Measurements from ENCODE around the gene INHBE. TPM values are rescaled to one million over a fixed set of nuclear protein-coding genes. Genes with fewer than 3 reads are reported as not detected.
"Not testable (repeated sequence)": the region's sequence is repeated elsewhere in the genome, so short reads cannot be mapped to it uniquely, and the experiment has no call there.

Gene INHBE, protein sequence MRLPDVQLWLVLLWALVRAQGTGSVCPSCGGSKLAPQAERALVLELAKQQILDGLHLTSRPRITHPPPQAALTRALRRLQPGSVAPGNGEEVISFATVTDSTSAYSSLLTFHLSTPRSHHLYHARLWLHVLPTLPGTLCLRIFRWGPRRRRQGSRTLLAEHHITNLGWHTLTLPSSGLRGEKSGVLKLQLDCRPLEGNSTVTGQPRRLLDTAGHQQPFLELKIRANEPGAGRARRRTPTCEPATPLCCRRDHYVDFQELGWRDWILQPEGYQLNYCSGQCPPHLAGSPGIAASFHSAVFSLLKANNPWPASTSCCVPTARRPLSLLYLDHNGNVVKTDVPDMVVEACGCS
- total RNA-seq: 0.29 TPM in 1 of 2 replicates, not detected in the other

DNA sequence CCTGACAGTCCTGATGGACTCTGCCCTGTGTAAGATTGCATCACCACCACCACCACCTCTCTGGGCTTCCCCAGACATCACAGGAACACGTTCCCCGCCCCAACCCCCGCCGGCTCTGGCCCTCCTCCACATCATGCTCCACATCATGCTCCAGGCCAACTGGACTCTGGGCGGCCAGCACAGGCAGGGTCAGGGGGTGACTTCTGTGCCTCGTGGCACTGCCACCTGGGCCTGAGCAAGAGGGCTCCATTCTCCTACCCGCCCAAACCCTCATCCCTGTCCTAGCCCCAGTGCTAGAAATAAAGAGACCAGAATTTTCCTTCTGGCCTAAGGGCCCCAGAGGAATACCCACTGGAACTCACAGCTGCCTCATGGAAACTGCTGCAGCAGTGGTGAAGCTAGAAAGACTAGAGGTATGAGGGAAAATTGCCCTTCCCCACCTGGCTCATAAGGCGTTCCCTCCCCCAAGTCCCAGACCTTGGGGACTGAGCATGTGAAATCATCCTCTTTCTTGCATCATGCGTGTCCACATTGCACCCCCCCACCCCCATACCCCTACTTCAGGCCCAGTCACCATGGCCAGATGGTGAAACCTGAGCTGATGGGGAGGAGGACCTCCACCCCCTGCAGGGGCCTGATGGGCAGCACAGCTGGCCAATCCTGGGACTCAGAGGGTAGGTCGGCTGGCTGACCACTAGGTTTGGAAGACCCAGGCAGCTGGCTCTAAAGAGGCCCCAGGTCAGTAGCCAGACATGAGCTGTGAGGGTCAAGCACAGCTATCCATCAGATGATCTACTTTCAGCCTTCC is at the start of gene INHBE:
INHBE (plus strand) TSS at position 742 of the 808 bp plus-strand sequence. CDS start 230 bp downstream, outside the sequence.
- peak within 1 kb of the TSS; percentile 10 for H3K4me3 ChIP-seq (ENCODE audit: low read depth, low read length)
- no peak for DNase-seq (ENCODE audit: low read depth)

DNA sequence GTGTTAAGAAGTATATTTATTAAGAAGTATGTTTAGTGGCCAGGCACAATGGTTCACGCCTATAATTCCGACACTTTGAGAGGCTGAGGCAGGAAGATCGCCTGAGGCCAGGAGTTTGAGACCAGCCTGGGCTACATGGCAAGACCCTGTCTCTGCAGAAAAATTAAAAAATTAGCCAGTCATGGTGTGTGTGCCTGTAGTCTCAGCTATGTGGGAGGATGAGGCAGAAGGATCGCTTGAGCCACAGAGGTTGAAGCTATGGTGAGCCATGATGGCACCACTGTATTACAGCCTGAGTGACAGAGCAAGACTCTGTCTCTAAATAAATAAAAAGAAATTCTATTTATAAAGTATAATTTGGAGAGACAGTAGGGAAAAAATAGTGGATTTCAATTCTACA is 44.6 kb upstream of the INHBE start:
- TF ChIP-seq, protein P1, sequence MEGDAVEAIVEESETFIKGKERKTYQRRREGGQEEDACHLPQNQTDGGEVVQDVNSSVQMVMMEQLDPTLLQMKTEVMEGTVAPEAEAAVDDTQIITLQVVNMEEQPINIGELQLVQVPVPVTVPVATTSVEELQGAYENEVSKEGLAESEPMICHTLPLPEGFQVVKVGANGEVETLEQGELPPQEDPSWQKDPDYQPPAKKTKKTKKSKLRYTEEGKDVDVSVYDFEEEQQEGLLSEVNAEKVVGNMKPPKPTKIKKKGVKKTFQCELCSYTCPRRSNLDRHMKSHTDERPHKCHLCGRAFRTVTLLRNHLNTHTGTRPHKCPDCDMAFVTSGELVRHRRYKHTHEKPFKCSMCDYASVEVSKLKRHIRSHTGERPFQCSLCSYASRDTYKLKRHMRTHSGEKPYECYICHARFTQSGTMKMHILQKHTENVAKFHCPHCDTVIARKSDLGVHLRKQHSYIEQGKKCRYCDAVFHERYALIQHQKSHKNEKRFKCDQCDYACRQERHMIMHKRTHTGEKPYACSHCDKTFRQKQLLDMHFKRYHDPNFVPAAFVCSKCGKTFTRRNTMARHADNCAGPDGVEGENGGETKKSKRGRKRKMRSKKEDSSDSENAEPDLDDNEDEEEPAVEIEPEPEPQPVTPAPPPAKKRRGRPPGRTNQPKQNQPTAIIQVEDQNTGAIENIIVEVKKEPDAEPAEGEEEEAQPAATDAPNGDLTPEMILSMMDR (conservative IDR thresholded peaks at IDR 0.05; ENCODE audit: low read depth, low read length): no peak
- no peak for DNase-seq (ENCODE audit: low read depth)
- H3K4me3 ChIP-seq (ENCODE audit: low read depth, low read length): no peak overlapping the region

More for the DNA sequence above, at the start of gene INHBE:
- TF ChIP-seq, protein P1 (conservative IDR thresholded peaks at IDR 0.05; ENCODE audit: low read depth, low read length): no peak

DNA sequence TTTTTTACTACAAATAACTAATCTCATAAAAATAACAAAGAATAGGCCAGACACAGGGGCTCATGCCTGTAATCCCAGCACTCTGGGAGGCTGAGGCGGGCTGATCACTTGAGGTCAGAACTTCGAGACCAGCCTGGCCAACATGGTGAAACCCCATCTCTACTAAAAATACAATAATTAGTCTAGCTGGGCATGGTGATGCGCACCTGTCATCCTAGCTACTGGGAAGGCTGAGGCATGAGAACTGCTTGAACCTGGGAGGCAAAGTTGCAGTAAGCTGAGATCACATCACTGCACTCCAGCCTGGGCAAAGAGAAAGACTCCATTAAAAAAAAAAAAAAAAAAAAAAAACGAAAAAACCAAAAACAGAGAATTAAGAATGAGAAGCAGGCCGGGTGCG is 40.9 kb upstream of the INHBE start:
- not testable (repeated sequence) for DNase-seq (ENCODE audit: low read depth); H3K4me3 ChIP-seq (ENCODE audit: low read depth, low read length)

DNA sequence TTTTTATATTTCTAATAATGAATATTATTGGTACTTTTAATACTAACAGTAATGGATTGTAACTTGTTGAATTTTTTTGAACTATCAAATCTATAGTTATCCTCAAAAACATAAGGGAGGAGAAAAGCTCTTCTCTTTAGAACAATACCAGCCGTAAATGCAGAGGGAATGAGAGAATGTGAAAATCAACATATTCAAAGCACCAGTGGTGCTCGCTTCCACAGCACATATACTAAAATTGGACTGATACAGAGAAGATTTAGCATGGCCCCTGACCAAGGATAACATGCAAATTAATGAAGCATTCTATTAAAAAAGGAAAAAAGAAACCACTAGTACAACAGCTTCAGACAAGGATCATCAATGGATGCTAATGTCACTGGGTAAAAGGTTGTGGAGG is 40.0 kb upstream of the INHBE start:
- DNase-seq (ENCODE audit: low read depth): no peak
- TF ChIP-seq, protein P1 (conservative IDR thresholded peaks at IDR 0.05; ENCODE audit: low read depth, low read length): no peak
- H3K4me3 ChIP-seq (ENCODE audit: low read depth, low read length): no peak overlapping the region

DNA sequence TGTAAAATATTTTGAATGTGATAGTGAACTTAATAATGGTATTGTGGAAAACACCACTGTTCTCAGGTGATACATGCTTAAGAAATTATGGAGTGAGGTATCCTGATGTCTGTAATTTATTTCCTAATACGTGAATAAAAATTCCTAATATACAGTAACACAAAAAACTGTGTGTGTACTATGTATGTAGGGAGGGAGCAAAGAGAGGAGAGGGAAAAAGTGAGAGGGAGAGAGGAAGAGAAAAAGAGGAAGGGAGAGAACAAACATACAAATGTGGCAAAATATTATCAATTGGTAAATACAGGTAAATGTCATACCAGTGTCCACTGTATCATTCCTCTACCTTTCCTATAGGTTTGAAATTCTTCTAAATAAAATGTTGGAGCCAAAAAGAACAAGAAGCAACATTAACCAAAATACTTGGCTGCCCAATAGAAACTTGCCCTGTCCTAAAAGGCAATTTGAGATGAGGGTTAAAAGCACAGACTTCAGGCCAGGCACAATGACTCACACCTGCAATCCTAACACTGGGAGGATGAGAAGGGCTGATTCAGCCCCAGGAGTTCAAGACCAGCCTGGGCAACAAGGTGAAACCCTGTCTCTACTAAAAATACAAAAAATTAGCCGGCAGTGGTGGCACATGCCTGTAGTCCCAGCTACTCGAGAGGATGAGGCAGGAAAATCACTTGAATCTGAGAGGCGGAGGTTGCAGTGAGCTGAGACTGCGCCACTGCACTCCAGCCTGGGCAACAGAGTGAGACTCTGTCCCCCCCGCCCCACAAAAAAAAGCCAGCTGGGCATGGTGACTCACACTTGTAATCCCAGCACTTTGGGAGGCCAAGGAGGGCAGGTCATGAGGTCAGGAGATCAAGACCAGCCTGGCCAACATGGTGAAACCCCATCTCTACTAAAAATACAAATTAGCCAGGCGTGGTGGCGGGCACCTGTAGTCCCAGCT is 38.8 kb upstream of the INHBE start:
- no peak overlapping the region for H3K4me3 ChIP-seq (ENCODE audit: low read depth, low read length)
- TF ChIP-seq, protein P1 (conservative IDR thresholded peaks at IDR 0.05; ENCODE audit: low read depth, low read length): no peak
- DNase-seq (ENCODE audit: low read depth): no peak

DNA sequence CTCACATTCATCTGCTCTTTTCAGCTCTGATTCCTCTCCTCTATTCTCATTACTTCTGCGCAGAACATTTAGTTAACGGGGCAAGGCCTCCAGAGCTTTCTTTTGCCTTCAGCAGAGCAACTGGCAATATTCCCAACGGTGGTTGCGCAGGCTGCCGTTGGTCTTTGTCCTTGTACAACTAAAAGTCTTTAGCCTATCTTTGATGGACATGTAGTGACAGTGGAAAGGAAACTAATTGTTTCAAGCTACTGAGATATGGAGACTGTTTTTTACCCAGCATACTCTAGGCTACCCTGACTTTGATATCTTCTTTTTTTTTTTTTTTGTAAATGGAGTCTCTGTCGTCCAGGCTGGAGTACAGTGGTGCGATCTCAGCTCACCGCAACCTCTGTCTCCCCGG is 36.9 kb upstream of the INHBE start:
- H3K4me3 ChIP-seq (ENCODE audit: low read depth, low read length): no peak overlapping the region
- TF ChIP-seq, protein P1 (conservative IDR thresholded peaks at IDR 0.05; ENCODE audit: low read depth, low read length): no peak
- DNase-seq (ENCODE audit: low read depth): no peak
